ENCODE results near the gene FMNL3. TPM values are rescaled to one million over a fixed set of nuclear protein-coding genes. Genes with fewer than 3 reads are reported as not detected.

FMNL3 gene
- total and polyA plus RNA-seq, 2 experiments from 2014 or later, result 8.7 to 32.6 TPM

GRCh38 chr12:49669796-49670195 lies 37.4 kb downstream of the FMNL3 start:
- Mint-ChIP-seq H3K36me3 (ENCODE audit: low read depth) (peaks cover 3% of the 10 kb centered on the region; the same call in 1 of the 3 replicates), H3K27ac (no peak overlapping the region), H3K27me3 (ENCODE audit: insufficient read depth, low read depth, poor library complexity) (peaks cover 9% of the 10 kb centered on the region), H3K4me1 (peaks cover 35% of the 10 kb centered on the region), H3K4me3 (no peak overlapping the region), H3K9me3 (no peaks in the 10 kb centered on the region)
- Histone ChIP-seq H3K4me2 (no peak overlapping the region), H3K27ac (ENCODE audit: low read depth) (no peak overlapping the region), H3F3A (replicated peaks; ENCODE audit: low read depth) (no peaks in the 10 kb centered on the region), H3K79me2 (replicated peaks; ENCODE audit: insufficient read depth) (peaks cover 47% of the 10 kb centered on the region), H3K36me3 (ENCODE audit: insufficient read depth) (no peaks in the 10 kb centered on the region), H3K27me3 (ENCODE audit: insufficient read depth) (no peaks in the 10 kb centered on the region), H3K4me3 (no peak overlapping the region), H2AFZ (no peak overlapping the region), H4K20me1 (replicated peaks; ENCODE audit: insufficient read depth) (peaks cover 8% of the 10 kb centered on the region; the same call in 1 of the 2 replicates), H3K9me2 (ENCODE audit: insufficient read depth) (no peaks in the 10 kb centered on the region), H3K4me1 (ENCODE audit: insufficient read depth) (peaks cover 21% of the 10 kb centered on the region)
- DNase-seq (ENCODE audit: low spot score), result no peak
- TF ChIP-seq NANOG (IDR thresholded peaks at IDR 0.05; ENCODE audit: borderline replicate concordance) (no peak), POLR2AphosphoS5 (IDR thresholded peaks at IDR 0.05; ENCODE audit: low read depth) (no peak), ZNF331 (CRISPR knock-in tag; IDR thresholded peaks at IDR 0.05; ENCODE audit: low read depth) (no peak), CTCF (conservative IDR thresholded peaks at IDR 0.05; ENCODE audit: low read depth in 2 of 2) (no peak), REST (IDR thresholded peaks at IDR 0.05; ENCODE audit: unreplicated experiment) (no peak), JUNB (IDR thresholded peaks at IDR 0.05; ENCODE audit: unreplicated experiment) (no peak), ZNF462 (CRISPR knock-in tag; IDR thresholded peaks at IDR 0.05) (no peak), ZNF114 (CRISPR knock-in tag; IDR thresholded peaks at IDR 0.05) (no peak), EZH2phosphoT487 (IDR thresholded peaks at IDR 0.05; ENCODE audit: unreplicated experiment) (no peak), EZH2 (IDR thresholded peaks at IDR 0.05; ENCODE audit: low read depth, unreplicated experiment) (no peak), ETS1 (IDR thresholded peaks at IDR 0.05) (no peak), CREB1 (CRISPR knock-in tag; IDR thresholded peaks at IDR 0.05; ENCODE audit: low read depth) (no peak), STAT1 (IDR thresholded peaks at IDR 0.05; ENCODE audit: unreplicated experiment) (no peak)
- no peak for ATAC-seq
